C4-2B (cell line): ENCODE data around the gene CCDC18.

Experiments
- ZFX ChIP-seq: fragments of 450-650 bp; IDR thresholded peaks from 2 replicates; pipeline ENCODE4 v1.6.1; 2017
- TF ChIP-seq, protein P1 (sequence below): fragments of 450-650 bp; conservative IDR thresholded peaks from 2 replicates; pipeline ENCODE4 v1.5.1; 2017; ENCODE audit warnings: mild to moderate bottlenecking

DNA sequence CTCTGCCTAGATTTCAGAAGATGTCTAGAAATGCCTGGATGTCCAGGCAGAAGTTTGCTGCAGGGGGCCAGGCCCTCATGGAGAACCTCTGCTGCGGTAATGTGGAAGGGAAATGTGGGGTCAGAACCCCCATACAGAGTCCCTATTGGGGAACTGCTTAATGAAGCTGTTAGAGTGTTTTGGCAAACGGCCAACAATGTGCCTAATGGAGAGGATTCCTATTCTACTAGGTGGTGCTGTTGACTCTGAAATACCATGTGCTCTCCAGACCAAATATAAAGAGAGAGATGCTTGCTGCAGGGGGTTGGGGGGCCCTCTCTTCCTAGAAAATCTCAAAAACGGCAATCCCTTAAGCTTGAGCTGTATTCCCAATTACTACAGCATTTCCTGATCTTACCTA, 108.0 kb downstream of the CCDC18 start:
- TF ChIP-seq ZFX, result no peak
- TF ChIP-seq, protein P1, sequence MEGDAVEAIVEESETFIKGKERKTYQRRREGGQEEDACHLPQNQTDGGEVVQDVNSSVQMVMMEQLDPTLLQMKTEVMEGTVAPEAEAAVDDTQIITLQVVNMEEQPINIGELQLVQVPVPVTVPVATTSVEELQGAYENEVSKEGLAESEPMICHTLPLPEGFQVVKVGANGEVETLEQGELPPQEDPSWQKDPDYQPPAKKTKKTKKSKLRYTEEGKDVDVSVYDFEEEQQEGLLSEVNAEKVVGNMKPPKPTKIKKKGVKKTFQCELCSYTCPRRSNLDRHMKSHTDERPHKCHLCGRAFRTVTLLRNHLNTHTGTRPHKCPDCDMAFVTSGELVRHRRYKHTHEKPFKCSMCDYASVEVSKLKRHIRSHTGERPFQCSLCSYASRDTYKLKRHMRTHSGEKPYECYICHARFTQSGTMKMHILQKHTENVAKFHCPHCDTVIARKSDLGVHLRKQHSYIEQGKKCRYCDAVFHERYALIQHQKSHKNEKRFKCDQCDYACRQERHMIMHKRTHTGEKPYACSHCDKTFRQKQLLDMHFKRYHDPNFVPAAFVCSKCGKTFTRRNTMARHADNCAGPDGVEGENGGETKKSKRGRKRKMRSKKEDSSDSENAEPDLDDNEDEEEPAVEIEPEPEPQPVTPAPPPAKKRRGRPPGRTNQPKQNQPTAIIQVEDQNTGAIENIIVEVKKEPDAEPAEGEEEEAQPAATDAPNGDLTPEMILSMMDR, result no peak
